Measurements from ENCODE around the gene GORASP2.

The GORASP2 gene

DNA sequence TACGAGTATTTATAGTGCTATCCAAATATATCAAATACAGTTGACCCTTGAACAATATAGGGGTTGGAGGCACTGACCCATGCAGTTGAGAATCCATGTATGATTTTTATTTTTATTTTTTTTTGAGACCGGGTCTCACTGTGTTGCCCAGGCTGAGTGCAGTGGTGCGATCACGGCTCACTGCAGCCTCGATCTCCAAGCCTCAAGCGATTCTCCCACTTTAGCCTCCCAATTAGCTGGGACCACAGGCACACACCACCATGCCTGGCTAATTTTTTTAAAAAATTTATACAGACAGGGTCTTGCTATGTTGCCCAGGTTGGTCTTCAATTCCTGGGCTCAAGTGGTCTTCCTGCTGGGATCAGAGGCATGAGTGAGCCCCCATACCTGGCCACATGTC lies 70.6 kb downstream of the GORASP2 start:
- no peak for DNase-seq (ENCODE audit: low read depth in 2 of 2)

DNA sequence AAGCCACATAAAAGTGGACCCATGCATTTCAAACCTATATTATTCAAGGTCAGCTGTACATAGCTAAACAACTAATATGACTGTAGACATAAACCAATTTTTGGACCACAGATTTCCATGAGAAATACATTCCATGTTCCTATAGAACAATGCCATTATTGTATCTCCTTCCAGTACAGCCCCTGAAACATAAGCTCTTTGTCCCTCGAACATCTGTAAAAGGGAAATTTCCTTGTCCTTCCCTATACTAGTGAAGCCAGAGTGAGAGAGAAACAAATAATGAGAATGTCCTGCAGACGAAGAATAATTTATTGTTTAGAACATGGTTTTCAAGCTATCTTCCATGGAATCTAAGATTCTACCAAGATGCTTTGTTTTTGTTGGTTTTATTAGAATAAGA lies 75.3 kb downstream of the GORASP2 start:
- no peak for DNase-seq (ENCODE audit: low read depth in 2 of 2)

DNA sequence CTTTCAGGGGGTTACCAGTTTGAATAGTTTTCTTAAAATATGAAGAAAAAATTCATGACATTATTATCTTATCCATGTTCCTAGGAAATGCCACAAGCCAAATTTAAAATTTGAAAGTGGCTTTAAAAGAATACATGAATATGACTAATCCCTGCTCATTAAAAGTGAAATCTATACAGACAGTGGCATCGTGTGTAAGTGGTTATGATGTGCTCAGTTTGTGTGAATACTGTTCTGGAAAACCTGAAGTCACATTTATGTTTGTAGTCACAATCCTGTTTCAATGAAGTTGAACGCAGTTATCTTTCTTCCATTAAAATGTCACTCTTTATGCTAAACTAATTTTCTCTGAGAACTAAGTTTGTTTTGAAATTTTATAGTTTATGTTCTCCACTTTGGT lies 75.8 kb downstream of the GORASP2 start:
- DNase-seq (ENCODE audit: low read depth in 2 of 2), result no peak

DNA sequence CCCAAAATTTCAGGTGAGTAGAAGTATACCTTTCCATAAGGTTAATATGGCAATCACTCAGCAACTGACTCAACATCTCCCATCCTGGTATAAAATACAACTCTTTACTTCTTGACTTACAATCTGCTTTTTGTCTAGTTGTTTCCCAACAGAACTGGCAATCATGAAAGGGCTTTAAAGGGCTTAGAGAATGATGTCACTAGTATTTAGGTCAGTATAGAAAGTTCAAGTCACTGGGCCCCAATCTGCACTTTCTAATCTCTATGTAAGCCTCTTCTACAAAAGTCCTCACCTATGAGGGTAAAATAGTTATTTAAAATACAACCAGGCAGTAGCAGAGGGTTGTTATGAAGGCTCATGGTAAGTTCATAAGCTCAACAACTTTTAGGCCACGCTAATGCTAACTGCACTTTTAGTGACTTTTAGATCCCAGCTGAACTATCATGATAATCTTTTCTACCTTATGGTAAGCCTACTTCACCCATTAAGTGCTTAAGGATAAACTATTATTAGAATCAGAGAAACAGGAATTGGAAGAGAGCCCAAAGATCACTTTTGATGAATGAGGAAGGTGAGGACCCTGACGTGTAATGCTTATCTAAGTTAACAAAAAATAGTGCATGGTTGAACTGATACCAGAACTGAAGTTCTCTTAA lies 79.6 kb downstream of the GORASP2 start:
- no peak for DNase-seq (ENCODE audit: low read depth in 2 of 2)

DNA sequence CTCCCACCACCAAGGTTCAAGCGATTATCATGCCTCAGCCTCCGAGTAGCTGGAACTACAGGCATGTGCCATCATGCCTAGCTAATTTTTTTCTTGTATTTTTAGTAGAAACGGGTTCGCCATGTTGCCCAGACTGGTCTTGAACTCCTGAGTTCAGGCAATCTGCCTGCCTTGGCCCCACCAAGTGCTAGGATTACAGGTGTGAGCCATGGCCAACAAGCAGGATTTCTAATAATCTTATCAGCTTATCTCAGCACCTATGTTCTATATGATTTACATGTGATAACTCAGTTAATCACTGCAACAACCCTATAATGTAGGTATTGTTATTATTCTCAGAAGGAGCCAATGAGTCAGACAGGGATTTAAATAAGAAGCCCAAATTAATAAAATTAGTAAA lies 80.3 kb downstream of the GORASP2 start:
- DNase-seq (ENCODE audit: low read depth in 2 of 2), result no peak

DNA sequence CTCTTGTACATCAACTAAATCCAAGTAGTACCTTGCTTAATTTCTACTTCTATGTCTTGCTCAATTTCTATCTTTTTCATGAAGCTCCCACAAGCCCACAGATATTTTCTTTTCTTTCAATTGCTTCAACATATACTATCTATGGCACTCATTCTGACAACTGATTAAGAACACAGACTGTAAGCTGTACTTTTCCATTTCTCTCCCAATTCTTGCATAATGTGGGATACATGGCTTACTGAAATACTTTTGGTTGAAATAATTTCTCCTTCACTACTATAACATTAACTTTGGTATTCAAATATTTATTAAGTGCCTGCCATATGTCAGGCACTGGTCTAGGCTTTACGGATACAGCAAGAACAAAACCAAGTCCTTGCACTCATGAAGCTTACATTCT lies 84.8 kb downstream of the GORASP2 start:
- DNase-seq (ENCODE audit: low read depth in 2 of 2), result no peak

DNA sequence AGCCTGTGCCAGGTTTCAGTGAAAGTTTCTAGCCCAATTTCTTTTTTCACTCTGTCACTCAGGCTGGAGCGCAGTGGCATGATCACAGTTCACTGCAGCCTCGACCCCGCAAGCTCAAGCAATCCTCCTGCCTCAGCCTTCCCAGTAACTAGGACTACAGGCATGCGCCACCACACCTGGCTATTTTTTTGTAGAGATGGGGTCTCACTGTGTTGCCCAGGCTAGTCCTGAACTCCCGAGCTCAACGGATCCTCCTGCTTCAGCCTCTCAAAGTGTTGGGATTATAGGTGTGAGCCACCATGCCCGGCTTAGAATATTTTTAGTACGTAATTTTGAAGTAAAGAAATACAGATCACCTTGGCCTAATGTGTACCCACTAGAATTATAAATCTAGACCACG lies 87.1 kb downstream of the GORASP2 start:
- no peak for DNase-seq (ENCODE audit: low read depth in 2 of 2)

All from stimulated activated CD8-positive, alpha-beta memory T cell treated with anti-CD3 and anti-CD28 coated beads, Interleukin-7, amount 100 ng/mL, for 4 hours (primary cell).